HCT116 (cell line): ENCODE data around the gene LIN9. TPM values are rescaled to one million over a fixed set of nuclear protein-coding genes. Genes with fewer than 3 reads are reported as not detected.

ENCODE experiments used
- ATAC-seq: fragments of 200-7000 bp; cut with Tn5 transposase; 2 replicates; pipeline ENCODE4 v1.9.1; 2020; ENCODE audit warnings: mild to moderate bottlenecking, moderate library complexity
- BruUV-seq: library from RNA; stranded (reverse); fragments of 400-500 nt; replicated peaks from 2 replicates; lab custom pipeline; 2021; lab: Mats Ljungman, UMichigan
- CTCF ChIA-PET: fragments of 300-600 bp; sonication (Branson Sonifier 250); formaldehyde crosslinking; loops from one replicate; lab custom pipeline; 2021; ENCODE audit warnings: antibody characterized with exemption; lab: Charles Lee
- POLR2A ChIA-PET: fragments of 300-600, 350-600 bp; sonication (Branson Sonifier 250); formaldehyde crosslinking; loops from one replicate; lab custom pipeline; 2021; ENCODE audit warnings: antibody characterized with exemption; lab: Charles Lee
- RAD21 ChIA-PET, 2 experiments: fragments of 300-600 bp; sonication (Branson Sonifier 250); formaldehyde crosslinking; loops; one replicate each; lab custom pipeline; 2023; ENCODE audit warnings: low total read pairs in 2 of 2; ENCODE audit not compliant: uncharacterized antibody in 2 of 2, unreplicated experiment in 2 of 2, low non-redundant PET in 1 of 2; lab: Charles Lee
- DNase-seq: peaks from one replicate; pipeline ENCODE4 v3.0.0-alpha.2; 2010; ENCODE audit warnings: low read depth, low spot score
- H2AFZ ChIP-seq: fragments of 200-600 bp; shearing (Covaris generic), sonication (generic); 2 replicates; pipeline ENCODE4 v1.6.1; 2017; ENCODE audit warnings: low read depth, mixed run types, mixed read lengths, antibody characterized with exemption, low read length; ENCODE audit not compliant: poor library complexity, severe bottlenecking
- H3K27ac ChIP-seq: 2 replicates; pipeline ENCODE4 v1.5.1; 2012; ENCODE audit warnings: low read depth, low read length
- H3K27me3 ChIP-seq: fragments of 200-600 bp; sonication (generic); 2 replicates; pipeline ENCODE4 v1.6.1; 2016; ENCODE audit warnings: mixed run types, low read length, mixed read lengths; ENCODE audit not compliant: insufficient read depth
- H3K36me3 ChIP-seq, 2 experiments: fragments of 200-500 bp in 1 of 2; fragments of 200-600 bp in 1 of 2; sonication (Bioruptor generic) in 1 of 2; sonication (generic) in 1 of 2; 2 replicates each; pipeline versions ENCODE4 v1.5.1 to v1.6.1; 2014 to 2016; ENCODE audit warnings: low read length in 2 of 2, inconsistent platforms in 1 of 2, mixed read lengths in 1 of 2, mixed run types in 1 of 2; ENCODE audit not compliant: insufficient read depth in 2 of 2, control insufficient read depth in 1 of 2
- H3K4me1 ChIP-seq, 2 experiments: fragments of 200-600 bp in 1 of 2; sonication (generic) in 1 of 2; 2 replicates each; pipeline versions ENCODE4 v1.5.1 to v1.6.1; 2012 to 2017; ENCODE audit warnings: low read length in 2 of 2, inconsistent platforms in 1 of 2, mild to moderate bottlenecking in 1 of 2, mixed read lengths in 1 of 2, mixed run types in 1 of 2, moderate library complexity in 1 of 2; ENCODE audit not compliant: insufficient read depth in 2 of 2, control insufficient read depth in 1 of 2
- H3K4me2 ChIP-seq: fragments of 200-600 bp; sonication (generic); 2 replicates; pipeline ENCODE4 v1.6.1; 2017; ENCODE audit warnings: mixed run types, low read length, mixed read lengths
- H3K4me3 ChIP-seq, 2 experiments: fragments of 200-600 bp in 1 of 2; sonication (generic) in 1 of 2; replicated peaks in 1 of 2; 2 replicates each; pipeline ENCODE4 v1.5.1; 2011 to 2016; ENCODE audit warnings: low read length in 2 of 2, control low read depth in 1 of 2, low read depth in 1 of 2, mild to moderate bottlenecking in 1 of 2, mixed read lengths in 1 of 2, mixed run types in 1 of 2
- H3K79me2 ChIP-seq: fragments of 200-600 bp; sonication (generic); 2 replicates; pipeline ENCODE4 v1.6.1; 2017; ENCODE audit warnings: mild to moderate bottlenecking, mixed run types, low read length, moderate library complexity, mixed read lengths; ENCODE audit not compliant: insufficient read depth
- H3K9ac ChIP-seq: fragments of 200-600 bp; sonication (generic); 2 replicates; pipeline ENCODE4 v1.6.1; 2016; ENCODE audit warnings: low read length, mixed read lengths
- H3K9me2 ChIP-seq: fragments of 200-600 bp; sonication (generic), shearing (Covaris generic); 2 replicates; pipeline ENCODE4 v1.6.1; 2017; ENCODE audit warnings: mixed run types, mild to moderate bottlenecking, moderate library complexity; ENCODE audit not compliant: insufficient read depth
- H3K9me3 ChIP-seq, 2 experiments: fragments of 200-500 bp in 1 of 2; fragments of 200-600 bp in 1 of 2; sonication (Bioruptor generic) in 1 of 2; sonication (generic) in 1 of 2; 2 replicates each; pipeline ENCODE4 v1.6.1; 2014 to 2017; ENCODE audit warnings: low read length in 2 of 2, mixed read lengths in 2 of 2, inconsistent platforms in 1 of 2, low read depth in 1 of 2, mild to moderate bottlenecking in 1 of 2, mixed run types in 1 of 2, moderate library complexity in 1 of 2; ENCODE audit not compliant: control insufficient read depth in 1 of 2, insufficient read depth in 1 of 2
- H4K20me1 ChIP-seq: fragments of 200-600 bp; sonication (generic), shearing (Covaris generic); 2 replicates; pipeline ENCODE4 v1.6.1; 2017; ENCODE audit warnings: mixed run types, mild to moderate bottlenecking, moderate library complexity; ENCODE audit not compliant: insufficient read depth
- CBX3 ChIP-seq: IDR thresholded peaks from 2 replicates; pipeline ENCODE4 v1.6.1; 2012; ENCODE audit warnings: low read depth
- EGR1 ChIP-seq: IDR thresholded peaks from 2 replicates; pipeline ENCODE4 v1.6.1; 2012; ENCODE audit warnings: low read depth
- EZH2 ChIP-seq: fragments of 200-600 bp; sonication (generic); IDR thresholded peaks from 2 replicates; pipeline ENCODE4 v1.6.1; 2017; ENCODE audit warnings: antibody characterized with exemption, mixed run types
- EZH2phosphoT487 ChIP-seq: fragments of 200-600 bp; IDR thresholded peaks from 2 replicates; pipeline ENCODE4 v1.6.1; 2018; ENCODE audit warnings: antibody characterized with exemption, borderline replicate concordance
- FOSL1 ChIP-seq: IDR thresholded peaks from 2 replicates; pipeline ENCODE4 v1.6.1; 2012; ENCODE audit warnings: low read depth
- JUND ChIP-seq: IDR thresholded peaks from 2 replicates; pipeline ENCODE4 v1.6.1; 2012
- MAX ChIP-seq: IDR thresholded peaks from 2 replicates; pipeline ENCODE4 v1.6.1; 2012
- POLR2AphosphoS5 ChIP-seq: IDR thresholded peaks from 2 replicates; pipeline ENCODE4 v1.6.1; 2011; ENCODE audit warnings: mild to moderate bottlenecking, low read depth, low read length, moderate library complexity
- RAD21 ChIP-seq: IDR thresholded peaks from 2 replicates; pipeline ENCODE4 v1.6.1; 2012; ENCODE audit warnings: low read depth, mild to moderate bottlenecking
- REST ChIP-seq: IDR thresholded peaks from 2 replicates; pipeline ENCODE4 v1.6.1; 2012; ENCODE audit warnings: low read depth
- SIN3A ChIP-seq: IDR thresholded peaks from 2 replicates; pipeline ENCODE4 v1.6.1; 2012; ENCODE audit warnings: low read depth
- SRF ChIP-seq: IDR thresholded peaks from 2 replicates; pipeline ENCODE4 v1.6.1; 2012; ENCODE audit warnings: low read depth
- YY1 ChIP-seq: IDR thresholded peaks from 2 replicates; pipeline ENCODE4 v1.6.1; 2011; ENCODE audit warnings: low read length, low read depth, moderate library complexity, mild to moderate bottlenecking; ENCODE audit not compliant: insufficient replicate concordance; ENCODE audit errors: extremely low read depth
- ZFX ChIP-seq: fragments of 450-650 bp; IDR thresholded peaks from 2 replicates; pipeline ENCODE4 v1.6.1; 2017
- ZNF274 ChIP-seq: fragments of 200-500 bp; sonication (Bioruptor generic); IDR thresholded peaks from 2 replicates; pipeline ENCODE4 v1.6.1; 2014; ENCODE audit warnings: mild to moderate bottlenecking, low read depth, low read length, inconsistent platforms
- intact Hi-C: fragments of 100-400 bp; cut with micrococcal nuclease; formaldehyde crosslinking; loops from 2 replicates; pipeline ENCODE4 v1.10.0; 2022
- total RNA-seq: library from RNA; stranded (reverse); gene quantifications from one replicate; pipeline ENCODE4 v1.2.1, GENCODE V29; 2021; ENCODE audit not compliant: unreplicated experiment
- TF ChIP-seq, protein P1 (sequence below): IDR thresholded peaks from 2 replicates; pipeline ENCODE4 v1.6.1; 2011; ENCODE audit warnings: mild to moderate bottlenecking, low read length, moderate library complexity; ENCODE audit not compliant: insufficient replicate concordance; ENCODE audit errors: extremely low read depth
- TF ChIP-seq, protein P2 (sequence below): IDR thresholded peaks from 2 replicates; pipeline ENCODE4 v1.6.1; 2012

LIN9 gene
- total RNA-seq, 1 experiment from 2014 or later = 9.3 TPM

DNA sequence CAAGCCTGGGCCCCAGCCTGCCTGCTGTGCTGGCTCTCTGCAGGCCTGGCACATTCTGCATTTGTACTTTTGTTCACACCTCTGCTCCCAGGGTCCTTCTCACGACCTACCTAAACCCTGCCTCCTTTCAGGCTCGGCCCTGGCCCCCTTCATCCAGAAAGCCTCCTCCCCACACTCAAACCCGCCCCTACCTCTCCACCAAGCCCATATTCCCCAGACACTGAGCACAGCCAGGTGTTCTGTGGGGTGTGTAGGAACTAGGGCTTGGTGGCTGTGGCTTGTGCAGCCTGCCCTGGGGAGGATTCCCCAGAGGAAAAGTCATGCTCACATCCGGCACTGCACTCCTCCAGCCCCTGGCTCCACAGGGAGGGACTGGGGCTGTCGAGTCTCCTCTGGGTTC, 93.7 kb downstream of the LIN9 start:
- ATAC-seq (no peak), DNase-seq (no peak)
- Histone ChIP-seq H4K20me1 (no peaks in the 10 kb centered on the region), H2AFZ (no peak overlapping the region), H3K27me3 (no peaks in the 10 kb centered on the region), H3K9me3 (no peaks in the 10 kb centered on the region), H3K4me1 (no peaks in the 10 kb centered on the region), H3K36me3 (no peaks in the 10 kb centered on the region), H3K9ac (no peak overlapping the region), H3K4me2 (no peak overlapping the region), H3K79me2 (no peaks in the 10 kb centered on the region), H3K9me2 (no peaks in the 10 kb centered on the region), H3K4me3 (no peak overlapping the region), H3K27ac (no peak overlapping the region)
- POLR2A ChIA-PET = no interaction called here
- RAD21 ChIA-PET = no interaction called here
- CTCF ChIA-PET = no interaction called here
- intact Hi-C loops = no loop called here
- no peak for TF ChIP-seq MAX
- no peak for TF ChIP-seq JUND
- TF ChIP-seq SIN3A = no peak
- BruUV-seq = no TSS peak

DNA sequence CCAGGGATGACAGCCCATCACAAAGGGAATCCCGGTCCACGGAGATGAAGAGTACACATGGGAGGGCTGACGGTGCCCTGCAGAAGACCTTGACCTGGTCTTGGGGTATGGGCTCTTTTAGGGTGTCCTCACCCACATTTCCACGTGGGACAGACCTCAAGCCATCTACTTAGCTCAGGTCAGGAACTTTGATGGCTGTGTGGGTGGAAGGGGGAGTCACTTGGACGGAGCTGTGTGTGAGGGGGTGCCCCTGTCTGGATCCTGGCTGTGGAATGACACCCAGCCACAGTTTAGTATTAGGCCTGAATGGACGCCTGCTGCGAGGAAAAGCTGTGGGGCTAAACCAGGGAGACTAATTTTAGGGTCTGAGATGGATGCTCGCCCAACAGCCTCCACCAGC, 96.4 kb downstream of the LIN9 start:
- H3K27me3 ChIP-seq = no peaks in the 10 kb centered on the region
- H4K20me1 ChIP-seq = no peaks in the 10 kb centered on the region
- no peak overlapping the region for H3K4me2 ChIP-seq
- H3K79me2 ChIP-seq = no peaks in the 10 kb centered on the region
- H3K9me3 ChIP-seq = no peaks in the 10 kb centered on the region
- no peak overlapping the region for H3K4me3 ChIP-seq
- RAD21 ChIA-PET = no interaction called here
- H3K27ac ChIP-seq = no peak overlapping the region
- POLR2A ChIA-PET = no interaction called here
- no peaks in the 10 kb centered on the region for H3K36me3 ChIP-seq
- no peak overlapping the region for H3K9ac ChIP-seq
- H2AFZ ChIP-seq = no peak overlapping the region
- DNase-seq = no peak
- H3K4me1 ChIP-seq = no peaks in the 10 kb centered on the region
- ATAC-seq = no peak
- CTCF ChIA-PET = interaction anchor here (1.5 kb wide), 1 partner anchor 12 kb away, joined by 4 read pairs; no protein-coding TSS in a partner anchor
- no peaks in the 10 kb centered on the region for H3K9me2 ChIP-seq
- intact Hi-C loops = no loop called here
- BruUV-seq = no TSS peak
- no peak for TF ChIP-seq ZFX
- TF ChIP-seq EZH2 = no peak
- TF ChIP-seq YY1 = no peak
- TF ChIP-seq, protein P1, sequence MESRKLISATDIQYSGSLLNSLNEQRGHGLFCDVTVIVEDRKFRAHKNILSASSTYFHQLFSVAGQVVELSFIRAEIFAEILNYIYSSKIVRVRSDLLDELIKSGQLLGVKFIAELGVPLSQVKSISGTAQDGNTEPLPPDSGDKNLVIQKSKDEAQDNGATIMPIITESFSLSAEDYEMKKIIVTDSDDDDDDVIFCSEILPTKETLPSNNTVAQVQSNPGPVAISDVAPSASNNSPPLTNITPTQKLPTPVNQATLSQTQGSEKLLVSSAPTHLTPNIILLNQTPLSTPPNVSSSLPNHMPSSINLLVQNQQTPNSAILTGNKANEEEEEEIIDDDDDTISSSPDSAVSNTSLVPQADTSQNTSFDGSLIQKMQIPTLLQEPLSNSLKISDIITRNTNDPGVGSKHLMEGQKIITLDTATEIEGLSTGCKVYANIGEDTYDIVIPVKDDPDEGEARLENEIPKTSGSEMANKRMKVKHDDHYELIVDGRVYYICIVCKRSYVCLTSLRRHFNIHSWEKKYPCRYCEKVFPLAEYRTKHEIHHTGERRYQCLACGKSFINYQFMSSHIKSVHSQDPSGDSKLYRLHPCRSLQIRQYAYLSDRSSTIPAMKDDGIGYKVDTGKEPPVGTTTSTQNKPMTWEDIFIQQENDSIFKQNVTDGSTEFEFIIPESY = no peak
- TF ChIP-seq ZNF274 = no peak
- TF ChIP-seq EGR1 = no peak
- no peak for TF ChIP-seq REST
- TF ChIP-seq EZH2phosphoT487 = no peak
- no peak for TF ChIP-seq JUND
- TF ChIP-seq SRF = no peak
- TF ChIP-seq RAD21 = no peak
- TF ChIP-seq SIN3A = no peak
- no peak for TF ChIP-seq FOSL1
- TF ChIP-seq, protein P2, sequence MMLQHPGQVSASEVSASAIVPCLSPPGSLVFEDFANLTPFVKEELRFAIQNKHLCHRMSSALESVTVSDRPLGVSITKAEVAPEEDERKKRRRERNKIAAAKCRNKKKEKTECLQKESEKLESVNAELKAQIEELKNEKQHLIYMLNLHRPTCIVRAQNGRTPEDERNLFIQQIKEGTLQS = no peak
- TF ChIP-seq CBX3 = no peak
- no peak for TF ChIP-seq POLR2AphosphoS5
